Fibroblast of lung (primary cell): ENCODE measurements around the gene MYRIP. TPM values are rescaled to one million over a fixed set of nuclear protein-coding genes. Genes with fewer than 3 reads are reported as not detected.
A peak's percentile ranks its signal among the peaks of the same experiment; 100 is the strongest.

Experiments
- DNase-seq, 2 donors: peaks; one replicate each; pipeline versions ENCODE4 v3.0.0 to v3.0.0-alpha.2; 2010; ENCODE audit warnings: low read depth in 2 of 2
- H2AFZ ChIP-seq: 2 replicates; pipeline ENCODE4 v1.5.1; 2012; ENCODE audit warnings: low read length, control low read depth, inconsistent platforms
- H3K27ac ChIP-seq: 2 replicates; pipeline ENCODE4 v1.5.1; 2011; ENCODE audit warnings: low read length, control low read depth; ENCODE audit not compliant: insufficient read depth
- H3K27me3 ChIP-seq: 2 replicates; pipeline ENCODE4 v1.5.1; 2011; ENCODE audit warnings: mild to moderate bottlenecking, low read length; ENCODE audit not compliant: control insufficient read depth, insufficient read depth
- H3K36me3 ChIP-seq: 2 replicates; pipeline ENCODE4 v1.5.1; 2011; ENCODE audit warnings: low read length; ENCODE audit not compliant: control insufficient read depth, insufficient read depth
- H3K4me1 ChIP-seq: 2 replicates; pipeline ENCODE4 v1.5.1; 2011; ENCODE audit warnings: low read length; ENCODE audit not compliant: control insufficient read depth, insufficient read depth; ENCODE audit errors: extremely low read depth
- H3K4me2 ChIP-seq: 2 replicates; pipeline ENCODE4 v1.5.1; 2011; ENCODE audit warnings: low read length, control low read depth; ENCODE audit not compliant: insufficient read depth; ENCODE audit errors: extremely low read depth
- H3K4me3 ChIP-seq, 4 experiments: fragments of 200-600 bp in 1 of 4; sonication (generic) in 1 of 4; replicated peaks in 1 of 4; 2 replicates each; pipeline ENCODE4 v1.5.1; 2011 to 2016; ENCODE audit warnings: low read length in 4 of 4, low read depth in 3 of 4, mild to moderate bottlenecking in 3 of 4, control low read depth in 2 of 4, inconsistent platforms in 1 of 4, mixed read lengths in 1 of 4; ENCODE audit not compliant: insufficient read depth in 1 of 4; ENCODE audit errors: control extremely low read depth in 1 of 4
- H3K79me2 ChIP-seq: 2 replicates; pipeline ENCODE4 v1.5.1; 2012; ENCODE audit warnings: mild to moderate bottlenecking, low read length, inconsistent platforms; ENCODE audit not compliant: control insufficient read depth, insufficient read depth
- H3K9ac ChIP-seq: 2 replicates; pipeline ENCODE4 v1.5.1; 2011; ENCODE audit warnings: mild to moderate bottlenecking, low read length, control low read depth; ENCODE audit not compliant: insufficient read depth
- H3K9me3 ChIP-seq: 2 replicates; pipeline ENCODE4 v1.5.1; 2012; ENCODE audit warnings: low read depth, low read length; ENCODE audit not compliant: control insufficient read depth, insufficient read depth
- H4K20me1 ChIP-seq: 2 replicates; pipeline ENCODE4 v1.5.1; 2011; ENCODE audit warnings: low read length; ENCODE audit not compliant: control insufficient read depth, insufficient read depth; ENCODE audit errors: extremely low read depth
- CTCF ChIP-seq, 2 donors: IDR thresholded peaks in 1 of 2; conservative IDR thresholded peaks in 1 of 2; 1 replicate in 1 of 2; 2 replicates in 1 of 2; pipeline ENCODE4 v1.5.1; 2011 to 2012; ENCODE audit warnings: low read length in 2 of 2, control low read depth in 1 of 2, inconsistent platforms in 1 of 2, low read depth in 1 of 2, mild to moderate bottlenecking in 1 of 2
- EZH2 ChIP-seq: IDR thresholded peaks from 2 replicates; pipeline ENCODE4 v1.5.1; 2012; ENCODE audit warnings: low read length, control low read depth, mild to moderate bottlenecking; ENCODE audit errors: missing control alignments
- polyA plus RNA-seq, 2 donors: library from polyadenylated mRNA; depleted of rRNA in 1 of 2; stranded (reverse) in 1 of 2; unstranded in 1 of 2; fragments of >200 nt; gene quantifications; 2 replicates each; pipeline ENCODE4 v1.2.1, GENCODE V29; 2011 to 2012; ENCODE audit warnings: missing spikeins in 1 of 2
- total RNA-seq: library from RNA; depleted of rRNA; stranded (reverse); fragments of >200 nt; gene quantifications from 2 replicates; pipeline ENCODE4 v1.2.1, GENCODE V29; 2014

The MYRIP gene
- total and polyA plus RNA-seq, 2 donors (not counting 1 experiment from before 2014, with no cell fraction given), result 0.02 TPM; not detected in 1

- no peak overlapping the region for H3K27ac ChIP-seq
- DNase-seq, result no peak
- H3K79me2 ChIP-seq, result no peaks in the 10 kb centered on the region
- H3K27me3 ChIP-seq, result no peaks in the 10 kb centered on the region
- no peak overlapping the region for H2AFZ ChIP-seq
- no peaks in the 10 kb centered on the region for H3K4me1 ChIP-seq
- no peaks in the 10 kb centered on the region for H4K20me1 ChIP-seq
- no peak overlapping the region for H3K4me2 ChIP-seq
- H3K9me3 ChIP-seq, result no peaks in the 10 kb centered on the region
- no peaks in the 10 kb centered on the region for H3K36me3 ChIP-seq
- H3K9ac ChIP-seq, result no peak overlapping the region
- no peak overlapping the region for H3K4me3 ChIP-seq
- TF ChIP-seq EZH2, result no peak
- no peak for TF ChIP-seq CTCF (conservative IDR thresholded peaks at IDR 0.05 in 1 of 2, IDR thresholded peaks at IDR 0.05 in 1 of 2; ENCODE audit: low read depth in 1 of 2, low read length in 2 of 2)
These were observed 180.3 kb downstream of the MYRIP start for GRCh38 chr3:39989746-39990145.

GRCh38 chr3:39990532-39990931, 181.1 kb downstream of the MYRIP start:
- H3K79me2 ChIP-seq, result no peaks in the 10 kb centered on the region
- H3K9ac ChIP-seq, result no peak overlapping the region
- no peak overlapping the region for H2AFZ ChIP-seq
- no peaks in the 10 kb centered on the region for H3K4me1 ChIP-seq
- TF ChIP-seq CTCF (conservative IDR thresholded peaks at IDR 0.05 in 1 of 2, IDR thresholded peaks at IDR 0.05 in 1 of 2; ENCODE audit: low read depth in 1 of 2, low read length in 2 of 2) (peak; percentile 26 to 39), EZH2 (no peak)
- no peaks in the 10 kb centered on the region for H3K9me3 ChIP-seq
- no peak overlapping the region for H3K4me2 ChIP-seq
- H3K27ac ChIP-seq, result no peak overlapping the region
- no peaks in the 10 kb centered on the region for H3K27me3 ChIP-seq
- H4K20me1 ChIP-seq, result no peaks in the 10 kb centered on the region
- H3K4me3 ChIP-seq, result no peak overlapping the region
- H3K36me3 ChIP-seq, result no peaks in the 10 kb centered on the region
- peak; percentile 17 to 21 for DNase-seq

- no peak overlapping the region for H3K4me3 ChIP-seq
- DNase-seq, result no peak
- no peaks in the 10 kb centered on the region for H3K9me3 ChIP-seq
- H3K9ac ChIP-seq, result no peak overlapping the region
- H3K79me2 ChIP-seq, result no peaks in the 10 kb centered on the region
- H3K4me1 ChIP-seq, result no peaks in the 10 kb centered on the region
- no peaks in the 10 kb centered on the region for H3K27me3 ChIP-seq
- TF ChIP-seq EZH2, result no peak
- no peak for TF ChIP-seq CTCF (conservative IDR thresholded peaks at IDR 0.05 in 1 of 2, IDR thresholded peaks at IDR 0.05 in 1 of 2; ENCODE audit: low read depth in 1 of 2, low read length in 2 of 2)
- no peak overlapping the region for H2AFZ ChIP-seq
- H3K4me2 ChIP-seq, result no peak overlapping the region
- H3K27ac ChIP-seq, result no peak overlapping the region
- H3K36me3 ChIP-seq, result no peaks in the 10 kb centered on the region
- no peaks in the 10 kb centered on the region for H4K20me1 ChIP-seq
These were observed 199.4 kb downstream of the MYRIP start for GRCh38 chr3:40008796-40009195.
